ENCODE results near the gene USP9X.
"Not testable (repeated sequence)": the region's sequence is repeated elsewhere in the genome, so short reads cannot be mapped to it uniquely, and the experiment has no call there.

Gene USP9X

GRCh38 chrX:41192880-41193279, 107.6 kb downstream of the USP9X start:
- no peak for DNase-seq

- peak in 2 of 3 experiments; percentile 9 to 54 for DNase-seq
Measured at GRCh38 chrX:41198410-41198809, 113.2 kb downstream of the USP9X start.

GRCh38 chrX:41200785-41201184, 115.5 kb downstream of the USP9X start:
- DNase-seq: no peak

GRCh38 chrX:41209853-41210252, 124.6 kb downstream of the USP9X start:
- DNase-seq: no peak

GRCh38 chrX:41224605-41225004, 139.4 kb downstream of the USP9X start:
- DNase-seq: no peak

GRCh38 chrX:41233988-41234387, 148.7 kb downstream of the USP9X start:
- no peak for DNase-seq

GRCh38 chrX:41234471-41234870, 149.2 kb downstream of the USP9X start:
- not testable (repeated sequence) for DNase-seq

GRCh38 chrX:41234962-41235361, 149.7 kb downstream of the USP9X start:
- DNase-seq: no peak

GRCh38 chrX:41236629-41237028, 151.4 kb downstream of the USP9X start:
- DNase-seq: no peak

GRCh38 chrX:41240509-41240908, 155.3 kb downstream of the USP9X start:
- DNase-seq: no peak

GRCh38 chrX:41241962-41242361, 156.7 kb downstream of the USP9X start:
- no peak for DNase-seq

- DNase-seq: no peak
Measured at GRCh38 chrX:41245641-41246040, 160.4 kb downstream of the USP9X start.

GRCh38 chrX:41250867-41251266, 165.6 kb downstream of the USP9X start:
- DNase-seq: no peak

GRCh38 chrX:41257801-41258200, 172.6 kb downstream of the USP9X start:
- DNase-seq: no peak

GRCh38 chrX:41258226-41258625, 173.0 kb downstream of the USP9X start:
- DNase-seq: no peak

- DNase-seq: no peak
Measured at GRCh38 chrX:41258871-41259270, 173.6 kb downstream of the USP9X start.

- DNase-seq: no peak
Measured at GRCh38 chrX:41259516-41259915, 174.3 kb downstream of the USP9X start.

GRCh38 chrX:41265615-41266014, 180.4 kb downstream of the USP9X start:
- no peak for DNase-seq

- DNase-seq: no peak
Measured at GRCh38 chrX:41273638-41274037, 188.4 kb downstream of the USP9X start.

GRCh38 chrX:41275661-41276609, 190.7 kb downstream of the USP9X start:
- peak; percentile 19 to 91 (median 88) for DNase-seq

GRCh38 chrX:41276661-41277506, 191.6 kb downstream of the USP9X start:
- peak in 2 of 3 experiments; percentile 58 to 72 for DNase-seq

- DNase-seq: not testable (repeated sequence)
Measured at GRCh38 chrX:41282307-41282706, 197.1 kb downstream of the USP9X start.

- DNase-seq: not testable (repeated sequence)
Measured at GRCh38 chrX:41285928-41286327, 200.7 kb downstream of the USP9X start.
